HCT116 (cell line): ENCODE measurements around the gene ARL5B.

Source experiments
- CTCF ChIP-seq, 3 experiments: fragments of 200-600 bp in 1 of 3; sonication (generic) in 1 of 3; IDR thresholded peaks in 2 of 3; conservative IDR thresholded peaks in 1 of 3; 2 replicates each; pipeline ENCODE4 v1.5.1; 2012 to 2017; ENCODE audit warnings: low read depth in 2 of 3, low read length in 2 of 3, antibody characterized with exemption in 1 of 3, borderline replicate concordance in 1 of 3, control low read depth in 1 of 3, mild to moderate bottlenecking in 1 of 3, mixed read lengths in 1 of 3, mixed run types in 1 of 3, moderate library complexity in 1 of 3; ENCODE audit not compliant: insufficient read depth in 1 of 3
- EGR1 ChIP-seq: IDR thresholded peaks from 2 replicates; pipeline ENCODE4 v1.6.1; 2012; ENCODE audit warnings: low read depth
- JUND ChIP-seq: IDR thresholded peaks from 2 replicates; pipeline ENCODE4 v1.6.1; 2012
- MAX ChIP-seq: IDR thresholded peaks from 2 replicates; pipeline ENCODE4 v1.6.1; 2012
- POLR2A ChIP-seq: IDR thresholded peaks from 2 replicates; pipeline ENCODE4 v1.7.0; 2011; ENCODE audit warnings: borderline replicate concordance; ENCODE audit not compliant: insufficient read depth, insufficient read length; ENCODE audit errors: extremely low read depth
- POLR2AphosphoS5 ChIP-seq: IDR thresholded peaks from 2 replicates; pipeline ENCODE4 v1.6.1; 2011; ENCODE audit warnings: mild to moderate bottlenecking, low read depth, low read length, moderate library complexity
- REST ChIP-seq: IDR thresholded peaks from 2 replicates; pipeline ENCODE4 v1.6.1; 2012; ENCODE audit warnings: low read depth
- SIN3A ChIP-seq: IDR thresholded peaks from 2 replicates; pipeline ENCODE4 v1.6.1; 2012; ENCODE audit warnings: low read depth
- TCF7L2 ChIP-seq: IDR thresholded peaks from 2 replicates; pipeline ENCODE4 v1.7.0; 2011; ENCODE audit warnings: borderline replicate concordance, inconsistent platforms; ENCODE audit not compliant: insufficient read depth, insufficient read length; ENCODE audit errors: extremely low read depth
- YY1 ChIP-seq: IDR thresholded peaks from 2 replicates; pipeline ENCODE4 v1.6.1; 2011; ENCODE audit warnings: low read length, low read depth, moderate library complexity, mild to moderate bottlenecking; ENCODE audit not compliant: insufficient replicate concordance; ENCODE audit errors: extremely low read depth

GRCh38 chr10:18719811-18720210, 60.6 kb downstream of the ARL5B start:
- no peak for TF ChIP-seq MAX
- no peak for TF ChIP-seq SIN3A
- no peak for TF ChIP-seq YY1
- no peak for TF ChIP-seq POLR2AphosphoS5
- no peak for TF ChIP-seq CTCF (IDR thresholded peaks at IDR 0.05 in 2 of 3, conservative IDR thresholded peaks at IDR 0.05 in 1 of 3; ENCODE audit: borderline replicate concordance in 1 of 3, insufficient read depth in 1 of 3, low read depth in 2 of 3, low read length in 2 of 3)
- TF ChIP-seq REST: no peak
- TF ChIP-seq JUND: no peak
- TF ChIP-seq POLR2A: no peak
- no peak for TF ChIP-seq TCF7L2
- no peak for TF ChIP-seq EGR1
